A673 (cell line): ENCODE results near the gene EPB41. TPM values are rescaled to one million over a fixed set of nuclear protein-coding genes. Genes with fewer than 3 reads are reported as not detected.

Experiments
- BruUV-seq: library from RNA; stranded (reverse); fragments of 400-500 nt; replicated peaks from 2 replicates; lab custom pipeline; 2021; lab: Mats Ljungman, UMichigan
- CTCF ChIA-PET: fragments of 300-600 bp; sonication (Branson Sonifier 250); formaldehyde crosslinking; loops from one replicate; lab custom pipeline; 2022; ENCODE audit warnings: antibody characterized with exemption; lab: Charles Lee
- POLR2A ChIA-PET: fragments of 300-600 bp; sonication (Branson Sonifier 250); formaldehyde crosslinking; loops from one replicate; lab custom pipeline; 2022; ENCODE audit warnings: antibody characterized with exemption; ENCODE audit not compliant: low non-redundant PET; lab: Charles Lee
- DNase-seq: peaks from one replicate; pipeline ENCODE4 v3.0.0-alpha.2; 2015; ENCODE audit warnings: low spot score
- H3K27ac ChIP-seq: fragments of 200-600 bp; sonication (generic); 2 replicates; pipeline ENCODE4 v1.5.1; 2016; ENCODE audit warnings: mixed run types, low read depth, mild to moderate bottlenecking, mixed read lengths, antibody characterized with exemption, low read length; ENCODE audit not compliant: poor library complexity, severe bottlenecking
- H3K27me3 ChIP-seq: fragments of 200-600 bp; sonication (generic); replicated peaks from 2 replicates; pipeline ENCODE4 v1.6.1; 2017; ENCODE audit warnings: mixed run types, low read depth, mild to moderate bottlenecking, mixed read lengths, antibody characterized with exemption, low read length; ENCODE audit not compliant: insufficient read depth, poor library complexity
- H3K36me3 ChIP-seq: fragments of 200-600 bp; sonication (generic); 2 replicates; pipeline ENCODE4 v1.6.1; 2016; ENCODE audit warnings: mixed run types, mild to moderate bottlenecking, mixed read lengths, antibody characterized with exemption, low read length; ENCODE audit not compliant: insufficient read depth, poor library complexity, severe bottlenecking
- H3K4me1 ChIP-seq: fragments of 200-600 bp; sonication (generic); 2 replicates; pipeline ENCODE4 v1.6.1; 2017; ENCODE audit warnings: mixed run types, mild to moderate bottlenecking, mixed read lengths, antibody characterized with exemption, low read length; ENCODE audit not compliant: insufficient read depth, poor library complexity, severe bottlenecking
- H3K4me3 ChIP-seq: fragments of 200-600 bp; sonication (generic); 2 replicates; pipeline ENCODE4 v1.5.1; 2016; ENCODE audit warnings: low read depth, mixed run types, mild to moderate bottlenecking, mixed read lengths, low read length; ENCODE audit not compliant: poor library complexity, severe bottlenecking
- H3K9me3 ChIP-seq: fragments of 200-600 bp; sonication (generic); 2 replicates; pipeline ENCODE4 v1.6.1; 2016; ENCODE audit warnings: mixed run types, low read depth, mild to moderate bottlenecking, mixed read lengths, antibody characterized with exemption, low read length; ENCODE audit not compliant: poor library complexity, severe bottlenecking
- CTCF ChIP-seq: fragments of 300-800, 200-600 bp; sonication (generic); conservative IDR thresholded peaks from 2 replicates; pipeline ENCODE4 v1.5.1; 2017; ENCODE audit warnings: low read depth, mild to moderate bottlenecking, antibody characterized with exemption, low read length, moderate library complexity, mixed read lengths
- EZH2 ChIP-seq: fragments of 200-600 bp; sonication (generic); IDR thresholded peaks from 2 replicates; pipeline ENCODE4 v1.6.1; 2017; ENCODE audit warnings: borderline replicate concordance, low read depth, mild to moderate bottlenecking, mixed read lengths, antibody characterized with exemption, low read length; ENCODE audit not compliant: poor library complexity, severe bottlenecking
- intact Hi-C: fragments of 100-400 bp; cut with micrococcal nuclease; formaldehyde crosslinking; loops from one replicate; pipeline ENCODE4 v1.10.0; 2022; ENCODE audit not compliant: unreplicated experiment
- total RNA-seq: library from RNA; stranded (reverse); gene quantifications from 2 replicates; pipeline ENCODE4 v1.2.3, GENCODE V29; 2021

The EPB41 gene
- total RNA-seq, 1 experiment from 2014 or later: 337 TPM

GRCh38 chr1:29142714-29143113, 228.3 kb downstream of the EPB41 start:
- no peaks in the 10 kb centered on the region for H3K4me1 ChIP-seq

DNA sequence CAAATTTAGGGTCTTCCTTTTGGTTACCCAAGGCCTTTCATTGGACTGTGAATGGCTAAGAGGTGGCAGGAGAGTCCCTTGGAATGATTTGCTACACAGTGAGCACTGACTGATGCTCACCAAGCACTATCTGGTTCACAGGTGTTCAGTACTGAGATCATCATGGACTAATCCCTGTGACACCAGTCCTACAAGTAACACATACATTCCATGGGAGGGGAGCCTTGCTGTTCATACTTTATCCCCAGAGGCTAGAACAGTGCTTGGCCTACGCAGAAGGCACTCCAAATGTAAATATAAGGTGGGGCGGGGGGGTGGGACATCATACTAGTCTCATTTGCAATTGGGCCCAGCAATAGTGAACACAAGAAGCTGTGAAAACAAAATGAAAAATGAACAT, 229.8 kb downstream of the EPB41 start:
- no peaks in the 10 kb centered on the region for H3K9me3 ChIP-seq
- no peak overlapping the region for H3K27ac ChIP-seq
- no TSS peak for BruUV-seq
- ChIA-PET POLR2A (no interaction called here), CTCF (interaction anchor here (0.6 kb wide), 1 partner anchor 53 kb away, joined by 4 read pairs; no protein-coding TSS in a partner anchor)
- intact Hi-C loops: no loop called here
- H3K4me1 ChIP-seq: no peaks in the 10 kb centered on the region
- peaks cover 38% of the 10 kb centered on the region for H3K36me3 ChIP-seq
- no peaks in the 10 kb centered on the region for H3K27me3 ChIP-seq
- DNase-seq: no peak
- H3K4me3 ChIP-seq: no peak overlapping the region
- no peak for TF ChIP-seq CTCF

More at GRCh38 chr1:29142714-29143113, 228.3 kb downstream of the EPB41 start:
- CTCF ChIA-PET: no interaction called here
- intact Hi-C loops: no loop called here
- DNase-seq: no peak
- no peaks in the 10 kb centered on the region for H3K27me3 ChIP-seq
- no peak for TF ChIP-seq CTCF
- no peak for TF ChIP-seq EZH2
- POLR2A ChIA-PET: no interaction called here
- peaks cover 23% of the 10 kb centered on the region for H3K36me3 ChIP-seq
- H3K4me3 ChIP-seq: no peak overlapping the region
- H3K27ac ChIP-seq: no peak overlapping the region
- BruUV-seq: no TSS peak
- H3K9me3 ChIP-seq: no peaks in the 10 kb centered on the region

DNA sequence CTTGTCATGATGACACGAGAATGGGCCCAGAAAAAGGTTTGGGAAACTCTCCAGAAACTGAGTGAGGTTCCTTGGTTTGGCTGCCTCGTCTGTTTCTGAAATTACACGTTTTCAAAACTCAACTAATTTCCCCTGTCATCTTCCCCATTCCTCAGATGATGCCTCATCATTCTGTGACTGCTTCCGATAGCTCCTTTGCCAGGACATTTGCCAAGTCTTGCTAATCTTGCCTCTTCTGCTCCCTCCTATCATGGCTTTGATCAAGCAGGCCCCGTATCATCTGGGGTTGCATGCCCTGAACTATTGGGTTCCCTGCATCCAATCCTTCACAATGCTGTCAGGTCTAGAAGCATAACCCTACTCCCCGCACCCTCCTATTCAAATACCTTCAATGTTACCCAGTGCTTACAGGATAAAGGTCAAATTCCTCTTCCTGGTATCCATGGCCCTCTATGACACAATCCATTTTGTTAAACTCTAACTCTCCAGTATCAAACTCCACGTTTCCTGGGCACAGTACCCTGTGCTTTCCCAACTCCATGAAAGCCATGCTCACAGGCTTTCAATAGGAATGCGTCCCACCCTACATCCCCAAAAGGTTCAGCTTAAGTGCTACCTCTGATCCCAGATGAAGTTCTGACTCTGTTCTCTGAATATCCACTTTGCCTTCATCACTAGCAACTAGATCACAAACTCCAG, 231.5 kb downstream of the EPB41 start:
- no peak overlapping the region for H3K4me3 ChIP-seq
- H3K4me1 ChIP-seq: no peaks in the 10 kb centered on the region
- ChIA-PET CTCF (no interaction called here), POLR2A (no interaction called here)
- TF ChIP-seq EZH2 (no peak), CTCF (no peak)
- no TSS peak for BruUV-seq
- H3K9me3 ChIP-seq: no peaks in the 10 kb centered on the region
- H3K27me3 ChIP-seq: no peaks in the 10 kb centered on the region
- no peak overlapping the region for H3K27ac ChIP-seq
- H3K36me3 ChIP-seq: peaks cover 53% of the 10 kb centered on the region
- intact Hi-C loops: no loop called here
- DNase-seq: no peak
